Activated CD8-positive, alpha-beta memory T cell treated with anti-CD3 and anti-CD28 coated beads, Interleukin-2, amount 50 U/mL, for 48 hours (primary cell): ENCODE measurements around the gene RALGDS.

Source experiments
- DNase-seq: peaks from one replicate; pipeline ENCODE4 v3.0.0-alpha.2; 2020

Gene RALGDS

DNA sequence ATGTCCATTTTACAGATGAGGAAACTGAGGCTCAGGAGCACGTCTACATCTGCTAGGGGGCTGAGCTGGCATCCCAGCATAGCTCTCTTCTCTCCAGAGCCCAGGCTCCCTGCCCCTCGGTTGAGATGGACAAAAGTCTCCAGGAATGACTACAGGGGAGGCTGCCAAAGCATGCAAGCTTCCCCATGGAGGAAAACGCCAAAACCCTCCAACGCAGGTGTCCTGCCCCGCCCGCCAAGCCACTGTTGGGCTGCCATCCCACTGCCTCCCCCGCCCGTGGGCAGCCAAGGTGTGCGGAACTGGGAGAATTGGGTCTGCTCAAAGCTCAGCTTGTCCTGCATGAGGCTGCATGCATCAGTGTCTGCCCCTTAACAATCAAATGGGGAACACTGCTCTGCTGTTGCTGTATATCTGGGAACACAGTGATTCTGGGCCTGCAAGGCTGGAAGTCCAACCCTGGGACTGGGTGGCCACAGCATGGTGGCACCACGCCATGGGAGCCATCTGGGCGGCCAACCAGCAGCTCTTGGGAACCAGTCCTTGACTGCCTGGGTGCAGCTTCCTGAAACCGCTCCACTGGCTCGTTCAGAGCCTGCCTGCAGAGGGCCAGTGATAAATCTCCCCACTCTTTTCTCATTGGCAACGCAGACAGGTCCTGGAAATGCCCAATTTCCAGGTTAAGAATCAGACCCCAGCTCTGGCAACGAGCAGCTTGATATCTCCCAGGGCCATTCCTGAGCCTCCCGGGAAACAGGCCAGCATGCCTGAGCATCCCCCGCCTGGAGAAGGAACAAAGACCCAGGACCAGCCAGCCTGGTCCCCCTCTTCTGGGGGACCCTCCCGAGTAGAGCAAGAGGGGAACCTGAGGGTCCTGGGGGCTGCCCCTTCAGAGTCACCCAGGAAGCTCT is 3.5 kb downstream of the RALGDS start:
- DNase-seq = no peak

GRCh38 chr9:133116346-133117231 is 4.5 kb downstream of the RALGDS start:
- DNase-seq = no peak

DNA sequence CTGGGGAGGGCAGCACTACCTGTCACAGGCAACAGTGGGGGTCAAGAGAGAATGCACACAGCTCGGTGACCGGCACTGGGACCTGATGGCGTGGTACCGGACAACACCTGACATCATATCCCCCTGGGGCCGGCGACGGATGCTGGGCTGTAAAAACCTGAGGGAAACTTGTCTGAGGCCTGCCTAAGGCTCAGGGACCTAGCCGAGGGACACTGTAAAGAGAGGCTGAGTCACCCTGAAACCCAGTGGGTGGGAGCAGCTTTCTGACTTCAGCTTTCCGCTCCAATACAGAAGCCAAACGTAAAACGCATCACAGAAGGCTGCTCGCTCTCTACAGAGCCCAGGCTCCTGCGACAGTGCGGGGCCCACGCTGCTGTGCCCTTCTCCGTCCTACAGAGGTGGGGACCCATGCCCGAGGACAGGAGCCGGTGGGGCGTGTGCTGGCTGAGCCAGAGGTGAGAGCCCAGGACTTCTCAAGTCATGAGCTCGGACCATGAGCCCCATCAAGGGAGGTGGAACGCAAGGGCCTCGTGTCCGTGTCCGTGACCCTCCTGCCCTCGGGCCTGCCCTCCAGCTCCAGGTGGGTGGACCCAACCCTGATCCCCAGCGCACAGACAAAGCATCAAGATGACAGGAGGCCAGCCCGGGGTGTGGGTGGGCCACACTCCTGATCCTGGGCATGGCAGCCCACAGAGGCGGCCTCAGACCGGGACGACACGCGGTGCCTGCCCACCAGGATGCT is 5.3 kb downstream of the RALGDS start:
- no peak for DNase-seq

GRCh38 chr9:133114886-133115603 is 6.0 kb downstream of the RALGDS start:
- no peak for DNase-seq

DNA sequence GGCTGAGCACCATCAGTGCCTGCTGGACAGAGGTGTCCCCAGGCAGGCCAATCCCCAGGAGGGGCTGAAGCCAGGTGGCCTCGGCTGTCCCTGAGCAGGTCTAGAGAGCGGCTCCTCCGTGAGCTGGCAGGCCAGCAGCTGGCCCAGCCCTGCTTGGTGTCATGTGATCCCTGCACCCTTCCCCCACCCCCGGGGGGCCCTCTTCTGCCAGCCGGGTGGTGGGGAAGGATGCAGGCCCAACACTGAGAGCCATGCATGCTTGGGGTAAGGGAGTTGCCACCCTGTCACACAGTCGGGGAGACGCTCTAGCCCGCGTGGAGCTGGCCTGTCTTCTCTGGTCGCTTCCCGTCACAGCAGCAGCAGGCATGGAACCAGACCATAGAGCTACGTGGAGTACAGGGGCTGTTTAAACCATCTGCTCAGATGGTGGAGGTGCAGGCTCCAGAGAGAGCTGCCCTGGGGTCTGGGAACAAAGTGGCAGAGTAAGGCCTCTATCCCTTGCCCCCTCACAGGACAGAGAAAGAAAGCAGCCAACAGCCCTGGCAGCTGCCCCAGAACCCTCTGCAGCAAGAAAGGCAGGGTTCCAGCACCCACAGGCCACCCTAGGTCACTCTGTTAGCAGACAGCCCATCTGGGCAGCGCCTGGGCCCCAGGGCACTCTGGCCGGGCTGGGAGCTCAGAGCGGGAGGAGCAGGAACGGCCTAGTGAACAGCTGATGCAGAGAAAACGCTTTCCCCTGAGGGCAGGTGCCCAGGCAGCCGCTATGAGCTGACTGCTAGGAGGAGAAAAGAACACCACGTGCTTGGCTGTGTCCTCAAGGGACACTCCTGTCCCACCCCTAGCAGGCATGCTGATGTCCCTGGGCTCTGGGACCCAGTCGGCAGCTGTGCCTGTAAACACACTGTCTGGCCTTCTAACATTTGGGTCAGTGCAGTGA is 6.8 kb downstream of the RALGDS start:
- no peak for DNase-seq

GRCh38 chr9:133113163-133113948 is 7.7 kb downstream of the RALGDS start:
- no peak for DNase-seq

- no peak for DNase-seq
These were observed 8.4 kb downstream of the RALGDS start for GRCh38 chr9:133112663-133113026.

GRCh38 chr9:133111808-133112662 is 9.0 kb downstream of the RALGDS start:
- no peak for DNase-seq

GRCh38 chr9:133109931-133110650 is 10.9 kb downstream of the RALGDS start:
- no peak for DNase-seq

- DNase-seq = no peak
These were observed 12.0 kb downstream of the RALGDS start for GRCh38 chr9:133108794-133109641.

- DNase-seq = no peak
These were observed 12.9 kb downstream of the RALGDS start for GRCh38 chr9:133107961-133108793.

DNA sequence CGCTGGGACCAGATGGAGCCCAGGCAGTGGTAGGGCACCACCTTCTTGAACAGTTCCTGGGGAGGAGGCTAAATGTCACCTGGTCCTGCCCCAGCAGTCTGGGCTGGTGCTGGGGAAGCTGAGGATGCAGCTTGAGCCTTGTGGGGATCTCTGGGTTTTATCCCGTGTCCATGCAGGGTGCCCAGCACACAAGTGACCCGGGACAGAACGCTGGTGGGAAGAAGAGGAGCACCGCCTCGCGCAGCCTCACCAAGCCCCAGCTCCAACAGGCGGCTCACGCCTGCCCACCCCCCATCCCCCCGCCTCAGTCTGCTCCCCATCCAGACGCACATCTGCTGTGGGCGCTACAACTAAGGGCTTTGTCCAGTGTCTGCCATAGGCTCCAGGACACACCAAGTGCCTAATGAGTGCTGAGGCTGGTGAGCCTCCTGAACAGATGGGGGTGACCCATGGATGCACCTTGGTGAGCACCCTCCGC is 13.8 kb downstream of the RALGDS start:
- no peak for DNase-seq

GRCh38 chr9:133106511-133107244 is 14.4 kb downstream of the RALGDS start:
- DNase-seq = no peak

DNA sequence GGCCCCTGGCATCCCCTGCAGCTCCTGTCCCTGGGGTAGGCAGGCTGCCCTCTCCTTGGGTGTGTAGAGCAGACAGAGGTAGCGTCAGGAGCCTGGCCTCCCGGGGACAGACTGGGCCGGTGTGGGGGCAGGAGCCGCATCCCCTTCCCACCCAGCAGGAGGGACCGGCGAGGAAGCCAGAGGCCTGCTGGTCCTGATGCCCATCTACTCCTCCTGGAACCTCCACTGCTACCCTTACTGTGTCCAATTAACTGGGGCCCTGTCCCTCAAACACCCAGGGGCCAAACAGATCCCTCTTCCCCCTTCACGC is 15.6 kb downstream of the RALGDS start:
- no peak for DNase-seq

- no peak for DNase-seq
These were observed 16.2 kb downstream of the RALGDS start for GRCh38 chr9:133104718-133105460.
